Breast epithelium (tissue), 3 donors: ENCODE data around the gene PRKCE.

ENCODE experiments used
- POLR2A ChIP-seq: fragments of 450-650 bp; IDR thresholded peaks from one replicate; pipeline ENCODE4 v1.6.1; 2016; ENCODE audit warnings: antibody characterized with exemption, mild to moderate bottlenecking, moderate library complexity
- POLR2AphosphoS5 ChIP-seq, 3 donors: sonication (generic); formaldehyde crosslinking; IDR thresholded peaks; one replicate each; pipeline ENCODE4 v1.6.1; 2017; ENCODE audit warnings: antibody characterized with exemption in 3 of 3
- TF ChIP-seq, protein P1 (sequence below), 3 donors: fragments of 450-650 bp; IDR thresholded peaks; one replicate each; pipeline ENCODE4 v1.5.1; 2016 to 2017; ENCODE audit warnings: antibody characterized with exemption in 3 of 3, mild to moderate bottlenecking in 3 of 3, moderate library complexity in 3 of 3

DNA sequence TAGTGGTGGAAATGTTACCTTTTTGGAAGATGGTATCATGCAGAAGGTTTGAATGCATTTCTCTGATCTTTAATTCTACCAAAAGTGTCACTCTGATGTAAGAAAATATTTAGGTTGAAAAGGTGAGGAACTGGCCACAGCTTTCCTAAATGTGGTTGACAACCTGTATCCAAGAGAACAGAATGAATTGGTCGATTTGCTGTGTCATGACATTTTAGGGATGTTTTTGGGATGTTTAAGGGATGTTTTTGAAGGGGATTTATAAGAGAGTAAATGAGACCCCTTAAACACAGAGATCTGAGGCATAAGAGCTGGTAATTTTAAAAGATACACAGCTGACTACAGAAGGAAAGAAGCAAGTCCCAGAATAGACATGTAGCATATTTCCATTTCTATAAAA lies 375.0 kb downstream of the PRKCE start:
- TF ChIP-seq, protein P1, sequence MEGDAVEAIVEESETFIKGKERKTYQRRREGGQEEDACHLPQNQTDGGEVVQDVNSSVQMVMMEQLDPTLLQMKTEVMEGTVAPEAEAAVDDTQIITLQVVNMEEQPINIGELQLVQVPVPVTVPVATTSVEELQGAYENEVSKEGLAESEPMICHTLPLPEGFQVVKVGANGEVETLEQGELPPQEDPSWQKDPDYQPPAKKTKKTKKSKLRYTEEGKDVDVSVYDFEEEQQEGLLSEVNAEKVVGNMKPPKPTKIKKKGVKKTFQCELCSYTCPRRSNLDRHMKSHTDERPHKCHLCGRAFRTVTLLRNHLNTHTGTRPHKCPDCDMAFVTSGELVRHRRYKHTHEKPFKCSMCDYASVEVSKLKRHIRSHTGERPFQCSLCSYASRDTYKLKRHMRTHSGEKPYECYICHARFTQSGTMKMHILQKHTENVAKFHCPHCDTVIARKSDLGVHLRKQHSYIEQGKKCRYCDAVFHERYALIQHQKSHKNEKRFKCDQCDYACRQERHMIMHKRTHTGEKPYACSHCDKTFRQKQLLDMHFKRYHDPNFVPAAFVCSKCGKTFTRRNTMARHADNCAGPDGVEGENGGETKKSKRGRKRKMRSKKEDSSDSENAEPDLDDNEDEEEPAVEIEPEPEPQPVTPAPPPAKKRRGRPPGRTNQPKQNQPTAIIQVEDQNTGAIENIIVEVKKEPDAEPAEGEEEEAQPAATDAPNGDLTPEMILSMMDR (IDR thresholded peaks at IDR 0.05), result no peak
- TF ChIP-seq POLR2A (no peak), POLR2AphosphoS5 (IDR thresholded peaks at IDR 0.05) (no peak)
